Activated CD4-positive, alpha-beta T cell treated with anti-CD3 and anti-CD28 coated beads, Interleukin-2, amount 10 ng/mL, durations not matched to agents 7 days and 5 days (primary cell): Measurements from ENCODE around the gene TAF1B. TPM values are rescaled to one million over a fixed set of nuclear protein-coding genes. Genes with fewer than 3 reads are reported as not detected.

Experiments
- CTCF ChIA-PET: fragments of 350-600 bp; sonication (Branson Sonifier 250); formaldehyde crosslinking; loops from one replicate; lab custom pipeline; 2021; ENCODE audit warnings: antibody characterized with exemption; lab: Charles Lee
- POLR2A ChIA-PET: fragments of 350-600 bp; sonication (Branson Sonifier 250); formaldehyde crosslinking; loops from one replicate; lab custom pipeline; 2021; ENCODE audit warnings: antibody characterized with exemption; lab: Charles Lee
- DNase-seq: peaks from one replicate; pipeline ENCODE4 v3.0.0-alpha.2; 2020
- H3K27ac Mint-ChIP-seq: one replicate; pipeline ENCODE4 v1.8.0; 2021; ENCODE audit warnings: mild to moderate bottlenecking, moderate library complexity, mixed read lengths
- H3K27me3 Mint-ChIP-seq: one replicate; pipeline ENCODE4 v1.8.0; 2021; ENCODE audit warnings: mixed read lengths
- H3K36me3 Mint-ChIP-seq: one replicate; pipeline ENCODE4 v1.8.0; 2021; ENCODE audit warnings: low read depth, mixed read lengths
- H3K4me1 Mint-ChIP-seq: one replicate; pipeline ENCODE4 v1.8.0; 2021; ENCODE audit warnings: mixed read lengths
- H3K4me3 Mint-ChIP-seq: one replicate; pipeline ENCODE4 v1.8.0; 2021; ENCODE audit warnings: mild to moderate bottlenecking, moderate library complexity, mixed read lengths
- H3K9me3 Mint-ChIP-seq: one replicate; pipeline ENCODE4 v1.8.0; 2021; ENCODE audit warnings: mixed read lengths
- total RNA-seq, 2 experiments: library from RNA; stranded (reverse); gene quantifications; one replicate each; pipeline ENCODE4 v1.2.3, GENCODE V29; 2021

The TAF1B gene
- total RNA-seq, 2 experiments from 2014 or later = 30.6 to 36.2 TPM

- ChIA-PET POLR2A (interaction anchor here (0.5 kb wide), 1 partner anchor 58 kb away, joined by 3 read pairs; no protein-coding TSS in a partner anchor), CTCF (interaction anchor here (9.1 kb wide), 1 partner anchor 10 kb away, joined by 106 read pairs; no protein-coding TSS in a partner anchor)
- Mint-ChIP-seq H3K9me3 (no peaks in the 10 kb centered on the region), H3K27ac (no peak overlapping the region), H3K36me3 (no peaks in the 10 kb centered on the region), H3K27me3 (peaks cover 12% of the 10 kb centered on the region), H3K4me3 (no peak overlapping the region), H3K4me1 (peaks cover 12% of the 10 kb centered on the region)
- DNase-seq = no peak
Measured at GRCh38 chr2:9811216-9811615, 32.1 kb upstream of the TAF1B start.

GRCh38 chr2:9811679-9812511, 31.4 kb upstream of the TAF1B start:
- ChIA-PET POLR2A (no interaction called here), CTCF (interaction anchor here (9.1 kb wide), 1 partner anchor 11 kb away, joined by 106 read pairs; no protein-coding TSS in a partner anchor)
- Mint-ChIP-seq H3K4me3 (no peak overlapping the region), H3K27ac (no peak overlapping the region), H3K4me1 (peaks cover 17% of the 10 kb centered on the region), H3K36me3 (no peaks in the 10 kb centered on the region), H3K9me3 (no peaks in the 10 kb centered on the region), H3K27me3 (peaks cover 8% of the 10 kb centered on the region)
- no peak for DNase-seq

GRCh38 chr2:9812945-9813311, 30.3 kb upstream of the TAF1B start:
- no peak overlapping the region for H3K4me3 Mint-ChIP-seq
- peaks cover 19% of the 10 kb centered on the region for H3K4me1 Mint-ChIP-seq
- ChIA-PET CTCF (interaction anchor here (0.9 to 9.1 kb wide), 13 partner anchors 12 to 245 kb away, joined by 3 to 106 read pairs (median 5); partner anchors contain the start of gene TAF1B), POLR2A (no interaction called here)
- no peaks in the 10 kb centered on the region for H3K36me3 Mint-ChIP-seq
- peaks cover 8% of the 10 kb centered on the region for H3K27me3 Mint-ChIP-seq
- DNase-seq = no peak
- H3K9me3 Mint-ChIP-seq = no peaks in the 10 kb centered on the region
- no peak overlapping the region for H3K27ac Mint-ChIP-seq

- POLR2A ChIA-PET = no interaction called here
- H3K4me3 Mint-ChIP-seq = no peak overlapping the region
Measured at GRCh38 chr2:9813312-9814128, 29.8 kb upstream of the TAF1B start.

GRCh38 chr2:9814129-9814868, 29.0 kb upstream of the TAF1B start:
- no peak overlapping the region for H3K4me3 Mint-ChIP-seq
- POLR2A ChIA-PET = no interaction called here
- H3K27ac Mint-ChIP-seq = no peak overlapping the region
- H3K27me3 Mint-ChIP-seq = peaks cover 11% of the 10 kb centered on the region
- DNase-seq = no peak
- H3K4me1 Mint-ChIP-seq = peaks cover 19% of the 10 kb centered on the region
- H3K9me3 Mint-ChIP-seq = no peaks in the 10 kb centered on the region
- CTCF ChIA-PET = interaction anchor here (0.7 to 9.1 kb wide), 20 partner anchors 8 to 283 kb away, joined by 3 to 106 read pairs (median 4); partner anchors contain the start of gene TAF1B
- no peaks in the 10 kb centered on the region for H3K36me3 Mint-ChIP-seq

More at GRCh38 chr2:9813312-9814128, 29.8 kb upstream of the TAF1B start:
- Mint-ChIP-seq H3K27ac (no peak overlapping the region), H3K36me3 (no peaks in the 10 kb centered on the region), H3K4me1 (peaks cover 19% of the 10 kb centered on the region), H3K9me3 (no peaks in the 10 kb centered on the region), H3K27me3 (peaks cover 11% of the 10 kb centered on the region)
- peak; percentile 72 for DNase-seq
- CTCF ChIA-PET = interaction anchor here (0.7 to 9.1 kb wide), 21 partner anchors 11 to 284 kb away, joined by 3 to 106 read pairs (median 4); partner anchors contain the start of gene TAF1B

GRCh38 chr2:9815076-9815475, 28.2 kb upstream of the TAF1B start:
- CTCF ChIA-PET = interaction anchor here (0.7 to 9.1 kb wide), 9 partner anchors 9 to 242 kb away, joined by 3 to 106 read pairs (median 8); partner anchors contain the start of gene TAF1B
- POLR2A ChIA-PET = no interaction called here
- Mint-ChIP-seq H3K36me3 (no peaks in the 10 kb centered on the region), H3K4me1 (peaks cover 19% of the 10 kb centered on the region), H3K27me3 (peaks cover 11% of the 10 kb centered on the region), H3K9me3 (no peaks in the 10 kb centered on the region), H3K4me3 (no peak overlapping the region), H3K27ac (no peak overlapping the region)
- DNase-seq = no peak

GRCh38 chr2:9815844-9816279, 27.4 kb upstream of the TAF1B start:
- no peak for DNase-seq
- Mint-ChIP-seq H3K27ac (peak overlapping the region; percentile 58), H3K27me3 (peaks cover 9% of the 10 kb centered on the region), H3K36me3 (no peaks in the 10 kb centered on the region), H3K9me3 (no peaks in the 10 kb centered on the region), H3K4me3 (no peak overlapping the region), H3K4me1 (peaks cover 19% of the 10 kb centered on the region)
- POLR2A ChIA-PET = no interaction called here
- CTCF ChIA-PET = interaction anchor here (0.7 to 9.1 kb wide), 8 partner anchors 15 to 619 kb away, joined by 3 to 106 read pairs (median 6); partner anchors contain the start of gene TAF1B

GRCh38 chr2:9818097-9818496, 25.2 kb upstream of the TAF1B start:
- Mint-ChIP-seq H3K27ac (no peak overlapping the region), H3K27me3 (peaks cover 9% of the 10 kb centered on the region), H3K36me3 (no peaks in the 10 kb centered on the region), H3K4me1 (peaks cover 19% of the 10 kb centered on the region), H3K4me3 (no peak overlapping the region), H3K9me3 (no peaks in the 10 kb centered on the region)
- POLR2A ChIA-PET = no interaction called here
- CTCF ChIA-PET = interaction anchor here (9.1 kb wide), 1 partner anchor 17 kb away, joined by 106 read pairs; no protein-coding TSS in a partner anchor
- no peak for DNase-seq

- Mint-ChIP-seq H3K4me1 (peaks cover 14% of the 10 kb centered on the region), H3K27me3 (peaks cover 10% of the 10 kb centered on the region), H3K9me3 (no peaks in the 10 kb centered on the region), H3K27ac (no peak overlapping the region), H3K36me3 (no peaks in the 10 kb centered on the region), H3K4me3 (no peak overlapping the region)
- POLR2A ChIA-PET = no interaction called here
- CTCF ChIA-PET = interaction anchor here (1.4 kb wide), 2 partner anchors 20 to 24 kb away, joined by 3 to 4 read pairs; partner anchors contain the start of gene TAF1B
- no peak for DNase-seq
Measured at GRCh38 chr2:9819551-9819950, 23.7 kb upstream of the TAF1B start.

GRCh38 chr2:9820020-9820973, 23.0 kb upstream of the TAF1B start:
- Mint-ChIP-seq H3K27ac (no peak overlapping the region), H3K4me3 (no peak overlapping the region), H3K36me3 (no peaks in the 10 kb centered on the region), H3K27me3 (peaks cover 10% of the 10 kb centered on the region), H3K9me3 (no peaks in the 10 kb centered on the region), H3K4me1 (peaks cover 14% of the 10 kb centered on the region)
- ChIA-PET CTCF (interaction anchor here (1.4 kb wide), 2 partner anchors 21 to 23 kb away, joined by 3 to 4 read pairs; partner anchors contain the start of gene TAF1B), POLR2A (no interaction called here)
- DNase-seq = no peak

GRCh38 chr2:9821805-9822445, 21.3 kb upstream of the TAF1B start:
- peaks cover 10% of the 10 kb centered on the region for H3K27me3 Mint-ChIP-seq
- ChIA-PET POLR2A (no interaction called here), CTCF (interaction anchor here (1.6 kb wide), 1 partner anchor 21 kb away, joined by 3 read pairs; the partner anchor contains the start of gene TAF1B)
- no peaks in the 10 kb centered on the region for H3K9me3 Mint-ChIP-seq
- no peak for DNase-seq
- no peaks in the 10 kb centered on the region for H3K36me3 Mint-ChIP-seq
- H3K4me3 Mint-ChIP-seq = no peak overlapping the region
- no peak overlapping the region for H3K27ac Mint-ChIP-seq
- H3K4me1 Mint-ChIP-seq = peaks cover 2% of the 10 kb centered on the region
